C4-2B (cell line): ENCODE results near the gene GALNT2.
A peak's percentile ranks its signal among the peaks of the same experiment; 100 is the strongest.

Source experiments
- H3K27ac ChIP-seq: fragments of 450-650 bp; 2 replicates; pipeline ENCODE4 v1.5.1; 2017
- ZFX ChIP-seq: fragments of 450-650 bp; IDR thresholded peaks from 2 replicates; pipeline ENCODE4 v1.6.1; 2017
- TF ChIP-seq, protein P1 (sequence below): fragments of 450-650 bp; conservative IDR thresholded peaks from 2 replicates; pipeline ENCODE4 v1.5.1; 2017; ENCODE audit warnings: mild to moderate bottlenecking

The GALNT2 gene

DNA sequence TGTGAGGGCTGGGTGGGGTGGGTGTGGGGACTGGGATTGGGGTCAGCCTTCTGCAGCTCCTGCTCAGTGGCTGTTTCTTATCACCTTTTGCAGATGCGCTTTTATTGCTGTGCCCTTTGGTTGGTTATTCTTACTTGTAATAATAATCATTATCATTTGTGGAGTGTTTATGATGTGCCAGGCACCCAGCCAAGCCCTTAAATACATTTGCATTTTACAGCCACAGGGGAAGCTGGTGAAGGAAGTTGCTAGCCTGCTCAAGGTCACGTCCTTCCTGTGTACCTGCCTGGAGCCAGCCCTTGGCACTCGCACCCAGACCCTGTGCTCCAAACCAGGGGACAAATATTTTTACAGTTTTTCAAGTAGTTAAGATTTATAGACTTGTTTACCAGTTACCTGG lies 215.1 kb downstream of the GALNT2 start:
- TF ChIP-seq, protein P1, sequence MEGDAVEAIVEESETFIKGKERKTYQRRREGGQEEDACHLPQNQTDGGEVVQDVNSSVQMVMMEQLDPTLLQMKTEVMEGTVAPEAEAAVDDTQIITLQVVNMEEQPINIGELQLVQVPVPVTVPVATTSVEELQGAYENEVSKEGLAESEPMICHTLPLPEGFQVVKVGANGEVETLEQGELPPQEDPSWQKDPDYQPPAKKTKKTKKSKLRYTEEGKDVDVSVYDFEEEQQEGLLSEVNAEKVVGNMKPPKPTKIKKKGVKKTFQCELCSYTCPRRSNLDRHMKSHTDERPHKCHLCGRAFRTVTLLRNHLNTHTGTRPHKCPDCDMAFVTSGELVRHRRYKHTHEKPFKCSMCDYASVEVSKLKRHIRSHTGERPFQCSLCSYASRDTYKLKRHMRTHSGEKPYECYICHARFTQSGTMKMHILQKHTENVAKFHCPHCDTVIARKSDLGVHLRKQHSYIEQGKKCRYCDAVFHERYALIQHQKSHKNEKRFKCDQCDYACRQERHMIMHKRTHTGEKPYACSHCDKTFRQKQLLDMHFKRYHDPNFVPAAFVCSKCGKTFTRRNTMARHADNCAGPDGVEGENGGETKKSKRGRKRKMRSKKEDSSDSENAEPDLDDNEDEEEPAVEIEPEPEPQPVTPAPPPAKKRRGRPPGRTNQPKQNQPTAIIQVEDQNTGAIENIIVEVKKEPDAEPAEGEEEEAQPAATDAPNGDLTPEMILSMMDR: no peak
- no peak for TF ChIP-seq ZFX
- peak overlapping the region; percentile 20 for H3K27ac ChIP-seq

DNA sequence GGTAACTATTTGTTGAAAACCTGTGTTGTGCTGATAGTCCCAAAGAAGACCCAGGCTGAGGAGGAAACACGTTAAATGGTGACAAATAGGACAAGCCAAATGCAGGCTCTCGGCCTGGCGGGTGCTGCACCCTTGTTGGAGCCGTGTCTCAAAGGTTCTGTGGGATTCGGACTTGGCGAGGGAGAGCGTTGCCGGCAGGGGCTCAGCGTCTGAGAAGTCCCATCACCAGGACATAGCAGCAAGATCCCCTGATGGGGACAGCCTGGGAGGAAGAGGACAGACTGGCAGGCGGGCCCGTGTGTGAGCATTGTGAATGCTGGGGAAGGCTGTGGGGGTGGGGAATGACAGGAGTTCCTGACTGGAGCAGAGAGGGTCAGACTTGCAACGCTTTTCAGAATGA lies 216.6 kb downstream of the GALNT2 start:
- TF ChIP-seq, protein P1: no peak
- TF ChIP-seq ZFX: no peak

DNA sequence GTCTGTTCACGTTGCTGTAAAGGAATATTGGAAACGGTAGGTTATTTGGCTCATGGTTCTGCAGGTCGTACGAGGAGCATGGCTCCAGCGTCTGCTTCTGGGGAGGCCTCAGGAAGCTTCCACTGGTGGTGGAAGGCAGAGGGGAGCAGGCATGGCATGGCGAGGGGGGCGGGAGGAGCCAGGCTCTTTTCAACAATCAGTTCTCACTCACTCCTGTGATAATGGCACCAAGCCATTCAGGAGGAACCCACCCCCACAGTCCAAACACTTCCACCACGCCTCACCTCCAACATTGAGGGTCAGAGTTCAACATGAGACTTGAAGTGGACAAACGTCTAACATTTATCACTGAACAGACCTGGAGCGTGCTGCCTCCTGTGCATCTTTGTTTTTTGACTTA lies 217.9 kb downstream of the GALNT2 start:
- H3K27ac ChIP-seq: no peak overlapping the region
- TF ChIP-seq, protein P1: no peak

More for the DNA sequence above, 216.6 kb downstream of the GALNT2 start:
- H3K27ac ChIP-seq: no peak overlapping the region

DNA sequence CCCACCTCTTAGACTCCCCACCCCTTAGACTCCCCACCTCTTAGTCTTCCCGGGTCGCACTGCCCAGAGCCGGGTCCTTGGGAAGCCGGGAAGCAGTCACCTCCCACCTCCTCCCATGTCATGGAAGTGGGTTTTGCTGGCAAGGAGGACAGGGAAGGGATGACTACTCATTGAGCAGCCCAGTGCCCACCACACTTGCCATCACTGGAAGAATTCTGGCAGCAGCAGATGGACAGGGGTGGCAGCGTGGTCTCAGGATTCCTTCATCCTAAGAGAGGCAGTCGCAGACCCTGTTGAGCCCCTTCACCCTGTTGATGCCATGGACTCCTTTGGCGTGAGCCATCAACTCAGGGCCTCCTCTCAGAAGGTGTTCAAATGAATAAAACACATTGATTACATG lies 218.3 kb downstream of the GALNT2 start:
- H3K27ac ChIP-seq: no peak overlapping the region
- TF ChIP-seq, protein P1: no peak
- TF ChIP-seq ZFX: no peak

DNA sequence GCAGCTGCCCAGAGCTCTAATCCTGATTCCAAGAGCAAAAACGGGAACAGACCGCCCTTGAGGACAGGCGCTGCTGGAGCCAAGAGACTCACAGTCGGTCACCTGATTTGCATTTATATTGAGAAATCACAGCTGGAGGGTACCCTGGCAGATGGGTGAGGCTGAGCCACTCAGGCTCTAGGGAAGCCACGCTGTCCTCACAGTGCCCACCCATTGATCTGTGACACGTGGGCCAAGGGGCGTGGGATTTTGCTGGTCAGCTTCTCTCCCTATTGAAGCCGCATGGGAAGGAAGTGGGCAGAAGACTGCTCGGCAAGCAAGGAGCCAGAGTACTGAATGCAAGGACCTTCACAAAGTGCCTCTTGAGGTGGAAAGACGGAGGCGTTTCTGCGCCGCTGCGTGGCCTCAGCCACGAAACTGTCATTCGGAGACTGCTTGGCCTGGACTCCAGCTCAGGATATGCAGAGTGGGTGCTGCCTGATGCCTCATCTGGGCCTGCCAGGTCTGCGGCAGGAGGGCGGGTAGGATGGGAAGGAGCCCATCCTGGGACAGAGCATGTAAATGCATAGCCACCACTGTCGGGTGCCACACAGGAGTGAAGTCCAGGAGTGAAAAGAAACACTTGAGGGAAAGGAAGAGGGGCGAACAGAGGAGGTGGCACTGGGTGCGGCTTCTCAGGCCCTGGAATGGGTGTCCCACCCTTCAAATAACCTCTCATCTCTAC lies 219.3 kb downstream of the GALNT2 start:
- H3K27ac ChIP-seq: no peak overlapping the region
- TF ChIP-seq, protein P1: no peak
- no peak for TF ChIP-seq ZFX

DNA sequence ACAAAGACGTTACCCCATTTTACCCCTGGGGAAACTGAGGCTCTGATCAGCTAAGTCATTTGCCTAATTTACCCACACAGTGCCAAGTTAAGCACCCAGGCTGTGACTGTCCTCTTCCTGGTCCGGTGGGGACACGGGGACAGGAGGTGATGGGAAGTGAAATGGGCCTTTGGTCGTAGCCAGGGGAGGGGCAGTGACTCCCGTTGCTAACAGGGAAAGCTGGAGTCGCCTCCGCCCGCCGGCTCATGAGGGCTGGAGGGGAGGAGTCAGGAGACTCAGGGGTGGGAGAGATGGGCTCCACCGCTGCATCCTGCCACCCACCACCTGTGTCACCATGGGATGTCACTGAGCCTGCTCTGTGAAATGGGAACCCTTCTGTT lies 219.8 kb downstream of the GALNT2 start:
- no peak for TF ChIP-seq ZFX
- TF ChIP-seq, protein P1: no peak
- H3K27ac ChIP-seq: no peak overlapping the region

DNA sequence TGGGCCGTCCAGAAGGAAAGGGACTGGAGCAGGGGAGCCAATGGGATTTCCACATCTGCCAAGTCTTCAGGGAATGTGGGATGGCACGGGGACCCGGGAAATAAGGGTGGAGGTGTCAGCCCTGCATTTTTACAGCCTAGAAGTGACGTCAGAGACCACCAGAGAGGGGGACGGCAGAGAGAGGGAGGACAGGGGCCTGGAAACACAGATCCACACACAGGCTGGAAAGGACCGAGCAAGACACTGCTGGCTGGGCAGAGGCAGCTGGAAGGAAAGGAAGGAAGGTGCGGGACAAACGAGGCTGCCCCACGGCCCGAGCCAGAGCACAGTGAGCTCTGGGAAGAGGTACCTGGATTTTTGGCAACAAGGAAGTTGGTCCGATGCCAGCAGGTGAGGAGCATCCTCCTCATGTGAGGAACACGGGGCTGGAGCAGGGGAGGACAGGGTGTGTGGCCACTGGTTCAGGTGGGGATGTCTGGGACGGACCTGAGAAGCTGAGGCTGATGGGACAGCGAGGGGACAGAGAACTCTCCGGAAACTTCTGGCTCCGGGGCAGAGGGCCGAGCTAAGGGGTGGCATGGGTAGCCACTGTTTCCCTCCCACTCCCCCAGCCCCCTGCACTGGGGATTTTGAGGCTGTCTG lies 220.8 kb downstream of the GALNT2 start:
- TF ChIP-seq, protein P1: no peak
- TF ChIP-seq ZFX: no peak
- H3K27ac ChIP-seq: no peak overlapping the region
